HG03108 (cell line): ENCODE data around the gene ZNF536.
"Not testable (repeated sequence)": the region's sequence is repeated elsewhere in the genome, so short reads cannot be mapped to it uniquely, and the experiment has no call there.

ENCODE experiments used
- ATAC-seq: cut with Tn5 transposase; IDR thresholded peaks from one replicate; pipeline ENCODE4 v1.9.1; 2021; ENCODE audit warnings: moderate library complexity; ENCODE audit not compliant: unreplicated experiment

ZNF536 gene

DNA sequence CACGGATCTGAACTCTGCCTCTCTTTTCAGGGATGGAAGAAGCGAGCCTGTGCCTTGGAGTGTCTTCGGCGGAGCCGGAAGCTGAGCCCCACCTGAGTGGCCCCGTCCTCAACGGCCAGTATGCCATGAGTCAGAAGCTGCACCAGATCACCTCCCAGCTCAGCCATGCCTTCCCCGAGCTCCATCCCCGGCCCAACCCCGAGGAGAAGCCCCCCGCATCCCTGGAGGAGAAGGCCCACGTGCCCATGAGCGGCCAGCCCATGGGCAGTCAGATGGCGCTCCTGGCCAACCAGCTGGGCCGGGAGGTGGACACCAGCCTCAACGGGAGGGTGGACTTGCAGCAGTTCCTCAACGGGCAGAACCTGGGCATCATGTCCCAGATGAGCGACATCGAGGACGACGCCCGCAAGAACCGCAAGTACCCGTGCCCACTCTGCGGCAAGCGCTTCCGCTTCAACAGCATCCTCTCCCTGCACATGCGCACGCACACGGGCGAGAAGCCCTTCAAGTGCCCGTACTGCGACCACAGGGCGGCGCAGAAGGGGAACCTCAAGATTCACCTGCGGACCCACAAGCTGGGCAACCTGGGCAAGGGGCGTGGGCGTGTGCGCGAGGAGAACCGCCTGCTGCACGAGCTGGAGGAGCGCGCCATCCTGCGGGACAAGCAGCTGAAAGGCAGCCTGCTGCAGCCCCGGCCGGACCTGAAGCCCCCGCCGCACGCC is 71.5 kb downstream of the ZNF536 start:
- ATAC-seq, result no peak

DNA sequence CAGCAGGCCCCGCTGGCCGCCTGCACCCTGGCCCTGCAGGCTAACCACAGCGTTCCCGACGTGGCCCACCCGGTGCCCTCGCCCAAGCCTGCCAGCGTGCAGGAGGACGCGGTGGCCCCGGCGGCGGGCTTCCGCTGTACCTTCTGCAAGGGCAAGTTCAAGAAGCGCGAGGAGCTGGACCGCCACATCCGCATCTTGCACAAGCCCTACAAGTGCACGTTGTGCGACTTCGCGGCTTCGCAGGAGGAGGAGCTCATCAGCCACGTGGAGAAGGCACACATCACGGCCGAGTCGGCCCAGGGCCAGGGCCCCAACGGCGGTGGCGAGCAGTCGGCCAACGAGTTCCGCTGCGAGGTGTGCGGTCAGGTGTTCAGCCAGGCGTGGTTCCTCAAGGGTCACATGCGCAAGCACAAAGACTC is 72.1 kb downstream of the ZNF536 start:
- ATAC-seq, result no peak

DNA sequence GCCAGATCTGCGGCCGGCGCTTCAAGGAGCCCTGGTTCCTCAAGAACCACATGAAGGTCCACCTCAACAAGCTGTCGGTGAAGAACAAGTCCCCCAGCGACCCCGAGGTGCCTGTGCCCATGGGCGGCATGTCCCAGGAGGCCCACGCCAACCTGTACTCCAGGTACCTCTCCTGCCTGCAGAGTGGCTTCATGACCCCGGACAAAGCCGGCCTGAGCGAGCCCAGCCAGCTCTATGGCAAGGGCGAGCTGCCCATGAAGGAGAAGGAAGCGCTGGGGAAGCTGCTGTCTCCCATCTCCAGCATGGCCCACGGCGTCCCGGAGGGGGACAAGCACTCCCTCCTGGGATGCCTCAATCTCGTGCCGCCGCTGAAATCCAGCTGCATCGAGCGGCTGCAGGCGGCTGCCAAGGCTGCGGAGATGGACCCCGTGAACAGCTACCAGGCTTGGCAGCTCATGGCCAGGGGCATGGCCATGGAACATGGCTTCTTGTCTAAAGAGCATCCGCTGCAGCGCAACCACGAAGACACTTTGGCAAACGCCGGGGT is 72.6 kb downstream of the ZNF536 start:
- no peak for ATAC-seq

DNA sequence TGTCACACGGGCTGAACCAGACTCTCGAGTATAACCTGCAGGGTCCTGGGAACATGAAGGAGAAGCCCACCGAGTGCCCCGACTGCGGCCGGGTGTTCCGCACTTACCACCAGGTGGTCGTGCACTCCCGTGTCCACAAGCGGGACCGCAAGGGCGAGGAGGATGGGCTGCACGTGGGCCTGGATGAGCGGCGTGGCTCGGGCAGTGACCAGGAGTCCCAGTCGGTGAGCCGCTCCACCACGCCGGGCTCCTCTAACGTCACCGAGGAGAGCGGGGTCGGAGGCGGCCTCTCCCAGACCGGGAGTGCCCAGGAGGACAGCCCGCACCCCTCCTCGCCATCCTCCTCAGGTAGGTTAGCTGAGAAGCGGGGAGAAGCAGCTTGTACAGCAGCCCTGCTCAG is 73.2 kb downstream of the ZNF536 start:
- no peak for ATAC-seq

DNA sequence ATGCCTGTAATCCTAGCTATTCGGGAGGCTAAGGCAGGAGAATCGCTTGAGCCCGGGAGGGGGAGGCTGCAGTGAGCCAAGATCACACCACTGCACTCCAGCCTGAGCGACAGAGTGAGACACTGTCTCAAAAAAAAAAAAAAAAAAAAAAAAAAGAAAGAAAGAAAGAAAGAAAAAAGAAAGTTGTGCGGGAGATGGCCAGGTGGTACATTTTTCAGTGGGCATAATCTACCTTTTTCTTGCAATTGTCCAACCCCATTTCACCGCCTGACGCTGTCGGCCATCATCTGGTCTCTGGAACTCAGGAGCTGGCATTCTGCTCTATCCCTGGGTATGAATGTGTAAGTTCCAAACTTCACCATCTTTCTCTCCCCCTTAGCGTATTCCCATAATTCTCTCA is 73.9 kb downstream of the ZNF536 start:
- not testable (repeated sequence) for ATAC-seq

DNA sequence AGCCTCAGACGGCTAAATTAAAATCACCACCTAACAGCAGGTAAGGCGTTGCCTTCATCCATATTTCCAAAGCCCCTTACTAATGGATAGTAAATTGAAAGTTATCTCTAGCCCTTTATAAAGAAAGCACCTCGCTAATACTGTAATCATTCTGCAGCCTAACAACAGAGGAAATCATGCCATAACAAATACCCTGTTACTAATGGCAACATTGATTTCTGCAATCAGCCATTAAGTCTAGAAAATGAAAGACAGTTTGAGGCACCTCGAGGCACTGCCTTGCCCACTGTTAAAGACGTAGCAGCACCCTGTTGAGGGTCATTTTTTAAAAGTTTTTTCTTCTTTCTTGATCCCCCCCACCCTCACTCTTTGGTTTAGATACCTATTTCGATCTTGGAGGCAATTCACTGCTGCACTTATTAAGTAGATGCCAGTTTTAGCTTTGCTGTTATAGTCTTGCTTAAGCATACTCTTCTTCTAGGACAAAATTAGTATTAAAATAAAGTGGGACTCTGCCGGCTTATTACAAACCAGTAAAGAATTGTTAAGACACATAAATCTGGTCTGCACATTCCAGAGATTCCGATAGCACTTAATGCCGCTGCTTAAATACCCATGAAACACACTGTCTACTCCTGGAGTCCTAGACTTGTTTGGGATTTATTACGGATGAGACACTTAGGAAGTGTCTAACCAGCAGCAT is 74.8 kb downstream of the ZNF536 start:
- no peak for ATAC-seq

DNA sequence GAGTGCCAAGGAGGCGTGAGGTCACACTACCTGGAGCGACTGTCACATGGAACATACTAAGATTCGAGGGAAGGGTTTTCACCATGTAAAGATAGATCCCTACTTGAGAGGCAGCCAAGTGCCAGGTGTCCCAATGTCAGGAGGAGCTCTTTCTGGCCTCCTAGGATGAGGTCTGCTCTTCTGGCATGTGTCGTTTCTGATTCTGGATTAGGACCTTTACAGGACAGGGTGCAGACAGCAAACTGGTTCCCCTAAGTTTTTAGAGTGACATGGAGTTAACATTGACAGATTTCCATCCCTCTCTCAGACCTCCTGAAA is 75.3 kb downstream of the ZNF536 start:
- ATAC-seq, result no peak

DNA sequence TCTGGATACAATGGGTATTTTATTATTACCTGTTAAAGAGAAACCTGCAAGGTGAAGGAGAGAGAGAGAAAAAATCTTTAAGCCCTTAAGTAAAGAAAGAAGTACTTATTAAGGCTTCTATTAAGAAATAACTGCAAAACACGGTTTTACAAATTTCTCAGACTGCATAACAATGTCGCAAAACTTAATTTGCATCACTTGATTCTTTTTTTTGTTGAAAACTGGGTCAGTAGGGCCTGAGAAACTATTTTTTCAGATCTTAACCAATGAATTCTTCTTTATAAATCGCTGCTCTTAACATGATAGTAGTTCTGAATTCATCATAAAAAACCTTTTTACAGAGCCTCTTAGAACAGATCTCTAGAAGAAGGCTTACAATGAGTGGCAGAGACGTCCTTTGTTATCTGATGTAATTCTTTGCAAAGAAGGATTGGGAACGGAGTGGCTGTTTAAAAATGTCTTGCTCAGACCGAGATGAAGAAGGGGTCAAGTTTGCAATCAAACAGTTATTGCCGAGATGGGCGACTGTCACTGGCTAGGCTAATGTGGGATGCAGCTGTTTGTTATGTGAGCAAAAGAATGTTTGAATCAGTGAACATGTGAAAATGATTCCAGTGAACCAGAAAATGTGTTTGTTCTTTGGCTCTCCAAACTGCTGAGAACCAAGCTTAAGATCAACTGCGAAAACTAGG is 76.3 kb downstream of the ZNF536 start:
- ATAC-seq, result no peak

DNA sequence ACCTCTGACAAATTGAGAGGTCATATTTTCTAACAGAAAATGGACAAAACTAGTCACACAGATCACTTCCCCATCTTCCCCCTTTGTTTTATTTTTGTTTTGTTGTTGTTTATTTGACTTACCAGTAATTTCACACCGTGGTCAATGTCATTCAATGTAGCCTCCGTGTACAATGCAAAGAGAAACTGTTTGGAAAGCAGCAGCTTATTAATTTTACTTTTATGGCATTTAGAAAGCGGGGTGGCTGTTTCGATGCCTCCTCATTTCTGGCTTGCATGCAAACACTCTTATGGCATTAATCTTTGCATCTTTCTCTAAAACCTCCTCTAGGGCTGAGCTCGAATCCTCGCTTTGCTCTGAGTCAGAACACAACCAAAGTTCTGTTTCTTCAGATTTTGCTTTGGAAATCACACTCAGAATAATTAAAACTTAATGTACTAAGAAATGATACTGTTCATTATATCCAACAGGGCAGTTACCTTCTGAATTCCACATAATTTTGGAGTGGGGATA is 77.0 kb downstream of the ZNF536 start:
- ATAC-seq, result no peak

DNA sequence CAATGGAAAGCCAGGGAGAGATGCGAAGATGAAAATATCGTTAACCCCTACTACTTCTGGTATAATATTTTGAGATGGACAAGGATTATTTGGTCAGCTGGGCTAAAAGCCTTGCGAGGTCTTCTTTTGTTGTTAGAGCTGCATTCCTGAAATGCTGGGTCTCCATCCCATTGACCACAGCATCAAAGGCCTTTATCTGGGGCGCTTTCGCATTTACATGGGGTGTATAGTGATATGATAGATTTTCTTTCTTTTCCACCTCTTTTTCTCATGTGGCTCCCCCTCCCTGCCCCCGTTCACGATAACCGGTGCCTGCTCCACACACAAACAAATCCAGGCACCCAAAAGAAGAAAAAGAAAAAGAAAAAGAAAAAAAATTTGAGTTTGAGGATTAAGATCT is 77.5 kb downstream of the ZNF536 start:
- no peak for ATAC-seq

DNA sequence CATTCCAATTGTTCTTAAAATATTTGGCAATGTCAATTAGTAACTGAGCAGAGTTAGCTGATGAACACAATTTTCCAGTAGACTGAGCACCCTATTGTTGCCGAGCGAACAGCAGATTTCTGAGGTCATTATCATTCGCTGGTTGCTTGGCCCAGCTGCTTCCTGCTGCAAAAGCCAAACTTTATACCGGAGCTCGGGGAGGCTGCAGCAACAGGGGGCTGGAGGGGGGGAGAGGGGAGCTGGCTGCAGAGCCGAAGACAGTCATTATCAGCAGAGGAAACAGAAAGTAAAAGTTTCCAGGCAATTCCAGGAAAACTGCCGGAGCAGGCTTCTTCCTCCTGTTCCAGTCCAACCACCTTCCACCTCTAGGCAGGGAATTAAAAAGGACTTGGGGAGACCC is 77.9 kb downstream of the ZNF536 start:
- ATAC-seq, result no peak

DNA sequence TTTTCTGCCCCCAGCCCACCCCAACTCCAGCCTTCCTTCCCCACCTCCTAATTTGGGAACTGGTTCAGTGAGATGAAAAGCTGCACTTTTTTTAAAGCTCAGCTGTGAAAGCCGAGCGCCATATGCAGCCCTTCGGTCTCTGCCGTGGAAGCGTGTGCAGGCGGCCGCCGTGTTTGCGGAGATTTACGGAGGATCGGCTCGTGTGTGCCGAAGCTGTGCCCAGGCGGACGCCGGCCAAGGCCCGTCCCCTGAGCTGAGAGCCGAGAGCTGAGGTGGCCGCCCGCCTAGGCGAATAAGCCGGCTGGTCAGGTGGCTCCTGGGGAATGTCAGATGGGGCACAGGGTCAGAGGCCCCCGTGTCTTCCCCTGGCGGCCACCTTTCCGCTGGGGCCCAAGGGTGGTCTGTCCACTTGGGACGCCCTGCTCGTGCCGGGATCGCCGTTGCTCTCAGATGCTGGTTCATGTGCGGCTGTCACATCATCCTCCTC is 78.7 kb downstream of the ZNF536 start:
- no peak for ATAC-seq

DNA sequence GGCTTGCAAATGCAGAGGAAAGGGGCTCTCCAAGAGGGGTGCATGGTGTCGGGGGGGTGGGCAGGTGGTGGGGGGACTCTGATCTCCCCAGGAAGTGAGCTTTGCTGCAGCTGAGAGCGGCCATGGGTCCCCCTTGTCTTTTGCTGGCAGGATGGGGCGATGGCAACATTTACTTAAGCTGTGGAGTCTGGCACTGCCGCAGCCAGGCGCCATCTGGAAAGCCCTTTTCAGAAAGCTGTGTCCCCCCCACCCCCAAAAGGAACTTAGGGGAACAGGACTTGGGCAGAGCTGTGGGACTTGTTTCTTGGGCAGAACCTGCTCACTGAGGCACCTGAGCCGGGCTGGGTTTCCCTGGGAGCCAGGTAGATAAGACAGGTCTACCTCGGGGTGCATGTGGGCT is 80.7 kb downstream of the ZNF536 start:
- ATAC-seq, result no peak

DNA sequence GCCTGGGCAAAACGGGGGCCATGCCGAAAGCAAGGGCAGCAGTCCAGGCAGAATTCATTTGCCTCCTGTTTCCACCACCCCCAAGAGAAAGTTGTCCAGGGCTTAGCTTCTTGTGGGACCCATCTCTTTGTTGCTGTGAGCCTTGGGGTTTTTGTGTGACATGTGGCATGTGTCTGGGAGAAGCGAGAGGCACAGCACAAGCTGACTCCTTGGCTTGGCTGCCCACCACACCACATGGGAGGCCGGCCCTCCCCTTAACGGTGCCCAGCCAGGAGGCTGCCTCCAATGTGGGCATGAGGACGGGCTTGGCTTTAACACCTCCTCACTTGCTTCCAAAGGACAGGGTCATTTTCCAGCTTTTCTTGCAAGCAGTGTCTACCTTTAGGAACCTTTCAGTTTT is 81.6 kb downstream of the ZNF536 start:
- no peak for ATAC-seq

DNA sequence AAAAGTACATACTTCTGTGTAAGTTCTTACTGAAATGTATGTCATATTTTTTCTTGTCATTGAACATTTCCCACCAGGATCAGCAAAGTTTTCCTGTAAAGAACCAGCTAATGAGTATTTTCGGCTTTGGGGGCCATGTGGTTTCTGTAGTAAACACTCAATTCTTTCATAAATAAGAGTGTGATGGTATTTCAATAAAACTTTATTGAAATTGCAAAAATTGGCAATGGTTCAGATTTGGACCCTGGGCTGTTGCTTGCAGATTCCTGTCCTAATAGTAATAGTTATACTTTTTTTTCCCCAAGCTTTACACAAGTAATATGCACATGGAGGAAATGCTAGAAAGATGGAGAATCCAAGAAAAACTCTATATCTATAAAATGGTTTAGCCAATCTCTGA is 83.7 kb downstream of the ZNF536 start:
- ATAC-seq, result no peak

DNA sequence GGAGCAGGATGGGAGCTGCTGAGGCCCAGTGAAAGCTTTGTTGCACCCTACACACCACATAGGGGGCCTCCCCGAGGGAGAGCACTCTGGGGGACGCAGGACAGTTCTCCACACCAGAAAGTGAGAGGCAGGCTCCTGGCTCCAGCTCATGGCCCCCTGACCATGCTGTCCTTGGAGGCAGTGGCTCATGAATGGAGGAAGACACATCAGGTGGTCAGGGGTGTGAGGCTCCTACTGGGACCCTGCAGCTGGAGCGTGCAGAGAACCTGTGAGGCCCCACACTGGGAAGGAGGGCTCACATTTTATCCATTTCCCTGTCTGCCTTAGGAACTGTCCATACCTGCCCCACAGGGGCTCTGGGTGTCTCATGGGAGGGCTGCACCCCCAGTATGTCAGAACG is 85.3 kb downstream of the ZNF536 start:
- ATAC-seq, result no peak

DNA sequence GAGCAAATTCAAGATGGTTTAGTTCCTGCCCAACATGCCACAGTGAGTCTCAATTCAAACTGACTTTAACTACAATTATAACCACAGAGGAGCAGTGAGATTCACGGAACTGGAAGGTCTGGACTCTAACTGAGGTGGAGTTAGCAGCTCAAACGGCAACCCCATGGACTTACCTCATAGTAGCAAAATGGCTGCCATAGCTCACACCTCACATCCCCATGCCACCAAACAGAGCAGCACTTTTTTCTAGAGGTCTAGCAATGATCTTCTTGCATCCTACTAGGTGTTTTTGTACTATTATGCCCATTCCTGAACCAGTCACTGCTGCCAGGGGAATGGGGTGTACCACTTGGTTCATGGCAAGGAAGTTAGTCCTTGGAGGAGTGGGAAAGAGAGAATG is 87.7 kb downstream of the ZNF536 start:
- no peak for ATAC-seq

DNA sequence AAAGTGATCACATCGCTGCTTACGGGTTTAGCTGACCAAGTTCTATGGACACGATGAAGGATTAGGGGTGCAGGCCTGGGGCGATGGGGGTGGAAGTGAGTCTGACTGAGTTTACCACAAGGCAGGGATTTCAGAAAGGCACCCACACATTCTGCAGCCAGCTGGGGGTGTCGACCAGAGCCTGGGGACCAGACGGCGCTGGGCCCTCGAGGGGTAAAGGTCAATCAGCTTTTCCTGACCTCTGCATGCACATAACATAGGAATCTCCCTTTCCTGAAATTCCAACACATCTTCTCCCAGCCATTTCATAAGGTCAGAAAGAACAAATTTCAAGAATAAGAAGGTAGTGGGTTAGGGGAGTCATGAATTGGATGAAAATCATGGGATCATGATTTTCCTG is 92.0 kb downstream of the ZNF536 start:
- no peak for ATAC-seq

DNA sequence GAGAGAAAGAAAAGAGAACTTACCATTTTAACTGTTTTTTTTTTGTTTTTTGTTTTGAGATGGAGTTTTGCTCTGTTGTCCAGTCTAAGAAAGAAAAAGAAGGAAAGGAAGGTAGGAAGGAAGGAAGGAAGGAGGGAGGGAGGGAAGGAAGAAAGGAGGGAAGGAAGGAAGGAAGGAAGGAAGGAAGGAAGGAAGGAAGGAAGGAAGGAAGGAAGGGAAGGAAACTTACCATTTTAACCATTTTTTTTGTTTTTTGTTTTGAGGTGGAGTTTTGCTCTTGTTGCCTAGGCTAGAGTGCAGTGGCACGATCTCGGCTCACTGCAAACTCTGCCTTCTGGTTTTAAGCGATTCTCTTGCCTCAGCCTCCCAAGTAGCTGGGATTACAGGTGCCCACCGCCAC is 94.4 kb downstream of the ZNF536 start:
- not testable (repeated sequence) for ATAC-seq

DNA sequence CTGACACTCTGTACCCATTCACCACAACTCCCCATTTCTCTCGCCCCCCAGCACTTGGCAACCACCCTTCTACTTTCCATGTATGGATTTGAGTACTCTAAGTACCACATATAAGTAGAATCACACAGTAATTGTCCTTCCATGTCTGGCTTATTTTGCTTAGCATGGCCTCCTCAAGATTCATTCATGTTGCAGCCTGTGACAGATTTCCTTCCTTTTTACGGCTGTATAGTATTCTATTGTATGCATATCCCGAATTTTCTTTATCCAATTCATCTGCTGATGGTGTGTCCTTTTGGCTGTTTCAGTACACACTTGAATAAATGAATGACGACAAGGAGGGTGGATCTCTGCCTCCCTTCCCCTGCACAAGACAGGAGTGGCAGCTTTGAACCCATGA is 95.1 kb downstream of the ZNF536 start:
- ATAC-seq, result no peak

DNA sequence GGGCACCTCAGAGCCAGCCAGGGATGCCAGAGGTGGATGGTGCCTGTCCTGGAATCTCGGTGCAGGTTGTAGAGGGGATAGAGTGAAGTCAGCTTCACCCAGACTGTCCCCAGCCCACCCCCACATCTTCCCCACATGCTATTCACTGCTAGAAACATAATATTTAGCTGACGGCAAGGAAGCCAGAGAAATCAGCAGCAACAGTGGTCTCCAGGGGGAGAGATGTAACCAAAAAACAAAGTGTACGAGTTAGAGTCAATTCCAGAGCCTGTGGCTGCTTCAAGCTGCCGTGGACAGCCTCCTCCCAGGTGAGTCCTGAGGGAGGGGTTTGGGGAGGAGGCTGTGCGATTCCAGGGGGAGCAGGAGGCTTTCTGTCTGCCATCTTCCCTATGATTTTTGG is 97.6 kb downstream of the ZNF536 start:
- ATAC-seq, result no peak

DNA sequence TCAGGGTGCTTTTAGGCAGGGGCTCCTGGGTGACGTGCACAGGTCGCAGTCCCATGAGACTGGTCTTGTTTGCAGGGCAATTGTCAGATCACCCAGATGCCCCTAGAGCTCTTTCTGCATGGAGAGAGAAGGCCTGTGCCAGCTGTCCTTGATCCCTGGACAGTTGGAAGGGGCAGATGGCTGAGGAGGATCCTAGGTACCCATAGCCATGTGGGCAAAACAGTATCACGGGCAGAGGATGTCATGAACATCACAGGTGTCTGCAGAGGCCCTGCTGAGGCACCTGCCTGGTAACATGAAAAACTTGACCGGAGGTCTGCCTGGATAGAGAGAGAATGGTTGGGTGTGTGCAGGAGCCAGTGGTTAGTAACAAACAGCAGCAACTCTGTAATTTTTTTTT is 99.3 kb downstream of the ZNF536 start:
- ATAC-seq, result no peak
